Muscle of arm (tissue), 12 donors: ENCODE data around the gene F10. TPM values are rescaled to one million over a fixed set of nuclear protein-coding genes. Genes with fewer than 3 reads are reported as not detected.
"Not testable (repeated sequence)": the region's sequence is repeated elsewhere in the genome, so short reads cannot be mapped to it uniquely, and the experiment has no call there.

Experiments
- DNase-seq: peaks from one replicate; pipeline ENCODE4 v3.0.0-alpha.2; 2013
- polyA plus RNA-seq, 12 donors: library from polyadenylated mRNA; unstranded; fragments of 120-200 nt; gene quantifications; one replicate each; pipeline ENCODE4 v1.2.1, GENCODE V29; 2013; ENCODE audit not compliant: insufficient read length in 12 of 12

Gene F10
- polyA plus RNA-seq, 12 donors: 11.8 to 38.1 (median 17.9) TPM; not detected in 1

DNA sequence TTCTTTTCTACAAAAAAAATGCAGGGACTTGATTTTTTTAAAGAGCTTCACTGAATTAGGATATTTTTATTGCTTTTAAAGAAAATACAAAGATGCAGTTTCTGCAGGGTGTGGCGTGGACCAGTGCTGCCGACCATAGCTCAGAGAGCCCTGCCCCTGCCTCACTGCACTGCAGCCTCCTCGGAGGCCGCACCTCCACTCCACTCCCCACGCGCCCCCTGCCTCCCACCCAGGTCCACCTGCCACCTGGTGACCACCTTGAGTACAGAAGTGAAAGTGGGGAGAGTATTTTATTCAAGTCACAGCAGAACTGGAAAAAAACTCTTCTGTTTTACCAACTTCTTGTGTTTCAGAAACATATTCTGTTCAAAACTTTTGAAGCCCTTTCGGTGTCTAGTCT lies 24.9 kb upstream of the F10 start:
- DNase-seq: no peak

DNA sequence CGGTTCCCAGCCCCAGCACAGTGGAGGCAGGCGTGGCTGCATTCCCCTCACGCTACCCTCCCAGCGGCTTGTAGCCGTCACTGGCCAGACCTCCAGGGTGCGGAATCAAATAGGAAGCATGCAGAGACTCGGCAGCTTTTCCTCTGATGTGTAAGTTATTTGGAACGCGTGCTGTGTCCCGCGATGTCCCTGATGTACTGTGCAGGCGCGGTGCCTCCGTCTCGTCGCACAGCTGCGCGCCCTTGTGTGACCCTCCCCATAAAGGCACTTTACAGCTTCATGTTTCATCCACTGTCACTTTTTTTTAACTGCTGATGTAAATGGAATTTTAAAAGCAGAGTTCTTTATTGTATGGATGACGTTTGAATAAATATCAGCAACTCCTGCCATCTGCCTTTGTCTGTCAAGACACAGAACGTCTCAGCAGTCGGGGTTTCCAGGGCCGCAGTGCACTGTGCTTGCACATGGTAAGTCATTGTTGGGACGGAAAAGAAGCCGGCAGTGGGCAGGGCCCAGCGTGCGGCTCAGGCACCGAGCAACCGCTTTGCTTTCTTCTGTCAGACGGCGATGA lies 24.4 kb upstream of the F10 start:
- peak; percentile 75 for DNase-seq

DNA sequence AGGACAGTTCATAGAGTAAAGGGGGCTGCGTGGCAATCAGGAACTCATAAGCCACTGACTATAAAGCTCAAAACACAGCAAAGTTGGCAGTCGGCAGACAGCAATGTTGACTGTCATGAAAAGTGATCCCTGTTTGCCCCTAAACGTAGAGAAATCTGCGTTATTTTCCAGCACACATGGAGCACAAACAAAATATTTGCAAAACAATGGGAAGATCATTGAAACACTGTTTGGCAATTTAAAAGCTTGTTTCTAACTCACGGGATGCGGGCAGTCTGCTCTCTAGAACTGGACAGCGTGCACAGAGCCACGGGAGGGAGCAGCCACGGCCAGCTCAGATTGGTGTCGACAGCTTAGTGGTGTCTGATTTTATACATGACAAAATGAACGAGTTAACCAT lies 23.5 kb upstream of the F10 start:
- DNase-seq: no peak

DNA sequence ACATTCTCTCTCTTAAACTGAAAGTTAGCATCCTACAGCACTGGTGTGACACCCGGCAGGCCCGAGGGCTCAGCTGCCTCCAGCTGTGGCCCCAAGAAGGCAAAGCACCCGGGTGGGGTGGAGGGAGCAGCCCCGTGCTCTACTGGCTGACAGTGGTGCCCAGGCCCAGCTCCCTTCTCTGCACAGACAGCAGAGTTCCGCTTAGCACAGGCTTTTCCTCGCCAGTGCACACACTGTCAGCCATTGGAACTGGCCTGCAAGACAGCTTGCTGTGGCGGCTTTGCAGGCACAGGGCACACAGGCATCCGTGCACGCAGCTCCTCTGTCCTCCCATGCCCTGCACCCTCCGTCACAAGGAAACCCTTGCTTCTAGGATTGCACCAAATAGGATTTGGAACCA lies 20.3 kb upstream of the F10 start:
- not testable (repeated sequence) for DNase-seq

DNA sequence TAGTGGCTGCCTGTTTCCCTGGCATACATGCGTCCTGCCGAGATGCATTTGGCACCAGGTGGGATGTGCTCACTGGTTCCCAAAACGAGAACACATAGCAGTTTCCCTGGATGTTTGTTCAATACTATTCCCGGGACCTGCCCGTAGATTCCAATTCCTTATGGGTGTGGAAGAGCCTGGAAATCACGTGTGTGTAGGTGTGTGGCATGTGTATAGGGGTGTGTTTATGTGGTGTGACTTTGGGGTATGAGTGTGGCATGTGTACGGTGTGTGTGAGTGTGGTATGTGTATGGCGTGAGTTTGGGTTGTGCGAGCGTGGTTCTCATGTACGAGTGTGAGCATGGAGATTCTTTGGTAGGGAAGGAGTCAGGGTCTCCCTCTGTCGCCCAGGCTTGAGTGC lies 19.9 kb upstream of the F10 start:
- no peak for DNase-seq

DNA sequence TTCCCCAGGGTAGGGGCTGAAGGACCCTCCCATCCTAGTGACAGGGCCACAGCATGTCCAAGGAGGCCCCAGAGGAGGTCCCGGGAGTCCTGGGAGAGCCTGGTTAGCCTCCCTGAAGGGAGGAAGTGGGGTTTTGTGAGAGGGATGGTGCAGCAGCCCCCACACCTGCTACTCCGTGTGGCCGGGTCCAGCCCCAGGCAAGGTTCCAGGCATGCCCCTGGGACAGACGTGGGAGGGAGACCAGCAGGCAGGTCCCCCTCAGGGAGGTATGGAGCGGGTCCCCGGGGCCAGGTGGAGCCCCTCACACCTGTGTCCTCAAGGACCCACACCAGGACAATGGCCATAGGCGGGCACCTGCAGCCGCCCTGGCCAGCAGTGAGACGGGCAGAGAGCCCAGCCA lies 19.0 kb upstream of the F10 start:
- DNase-seq: no peak

DNA sequence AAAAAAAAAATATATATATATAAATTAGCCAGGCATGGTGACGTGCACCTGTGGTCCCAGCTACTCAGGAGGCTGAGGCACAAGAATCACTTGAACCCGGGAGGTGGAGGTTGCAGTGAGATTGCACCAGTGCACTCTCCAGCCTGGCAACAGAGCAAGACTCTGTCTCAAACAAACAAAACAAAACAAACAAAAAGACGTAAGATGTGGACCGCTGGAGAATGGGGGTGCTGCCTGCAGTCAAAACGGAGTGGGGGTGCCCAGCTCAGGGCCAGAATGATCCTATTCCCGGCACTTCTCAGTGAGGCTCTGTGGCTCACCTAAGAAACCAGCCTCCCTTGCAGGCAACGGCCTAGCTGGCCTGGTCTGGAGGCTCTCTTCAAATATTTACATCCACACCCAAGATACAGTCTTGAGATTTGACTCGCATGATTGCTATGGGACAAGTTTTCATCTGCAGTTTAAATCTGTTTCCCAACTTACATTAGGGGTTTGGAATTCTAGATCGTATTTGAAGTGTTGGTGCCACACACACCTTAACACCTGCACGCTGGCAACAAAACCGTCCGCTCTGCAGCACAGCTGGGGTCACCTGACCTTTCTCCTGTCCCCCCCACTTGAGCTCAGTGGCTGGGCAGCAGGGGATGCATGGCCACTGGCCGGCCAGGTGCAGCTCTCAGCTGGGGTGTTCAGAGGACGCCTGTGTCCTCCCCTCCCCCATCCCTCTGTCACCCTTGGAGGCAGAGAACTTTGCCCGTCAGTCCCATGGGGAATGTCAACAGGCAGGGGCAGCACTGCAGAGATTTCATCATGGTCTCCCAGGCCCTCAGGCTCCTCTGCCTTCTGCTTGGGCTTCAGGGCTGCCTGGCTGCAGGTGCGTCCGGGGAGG lies 17.3 kb upstream of the F10 start, which contains the start of gene F7:
F7 (plus strand) TSS at position 760 of the 889 bp plus-strand sequence; CDS start at position 811, 51 bp downstream.
- DNase-seq: no peak

DNA sequence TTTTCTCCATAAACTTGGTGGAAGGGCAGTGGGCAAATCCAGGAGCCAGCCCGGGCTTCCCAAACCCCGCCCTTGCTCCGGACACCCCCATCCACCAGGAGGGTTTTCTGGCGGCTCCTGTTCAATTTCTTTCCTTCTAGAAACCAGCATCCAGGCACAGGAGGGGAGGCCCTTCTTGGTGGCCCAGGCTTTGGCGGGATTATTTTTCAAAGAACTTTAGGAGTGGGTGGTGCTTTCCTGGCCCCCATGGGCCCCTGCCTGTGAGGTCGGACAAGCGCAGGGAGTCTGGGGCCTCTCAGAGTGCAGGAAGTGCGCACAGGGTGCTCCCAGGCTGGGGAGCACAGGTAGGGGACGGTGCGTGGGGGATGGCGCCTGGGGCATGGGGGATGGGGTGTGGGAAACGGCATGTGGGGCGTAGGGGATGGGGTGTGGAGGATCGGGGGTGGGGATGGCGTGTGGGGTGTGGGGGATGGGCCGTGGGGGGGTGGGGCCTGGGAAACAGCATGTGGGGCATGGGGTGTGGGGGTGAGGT lies 16.6 kb upstream of the F10 start:
- no peak for DNase-seq

DNA sequence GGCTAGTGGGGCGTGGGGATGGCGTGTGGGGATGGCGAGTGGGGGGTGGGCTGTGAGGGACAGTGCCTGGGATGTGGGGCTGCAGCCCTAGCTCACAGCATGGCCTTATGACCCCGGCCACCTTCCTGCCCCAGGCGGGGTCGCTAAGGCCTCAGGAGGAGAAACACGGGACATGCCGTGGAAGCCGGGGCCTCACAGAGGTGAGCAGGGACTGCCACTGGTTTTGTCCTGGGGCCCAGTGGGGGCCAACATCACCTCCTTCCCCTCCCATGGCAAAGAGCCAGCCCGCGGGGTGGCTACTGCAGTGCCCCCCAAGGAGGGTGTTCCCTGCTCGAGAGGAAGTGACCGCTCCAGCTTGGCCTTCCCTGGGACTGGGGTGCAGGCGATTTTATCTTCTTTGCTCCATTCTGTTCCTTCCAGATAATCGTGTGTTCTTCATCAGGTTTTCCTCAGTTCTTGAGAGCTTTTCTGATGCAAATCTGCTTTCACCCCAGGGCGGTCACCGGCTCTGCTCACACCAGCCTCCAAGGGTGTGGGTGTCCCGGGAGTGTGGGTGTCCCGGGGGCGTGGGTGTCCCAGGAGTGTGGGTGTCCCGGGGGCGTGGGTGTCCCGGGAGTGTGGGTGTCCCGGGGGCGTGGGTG lies 15.8 kb upstream of the F10 start:
- DNase-seq: no peak

DNA sequence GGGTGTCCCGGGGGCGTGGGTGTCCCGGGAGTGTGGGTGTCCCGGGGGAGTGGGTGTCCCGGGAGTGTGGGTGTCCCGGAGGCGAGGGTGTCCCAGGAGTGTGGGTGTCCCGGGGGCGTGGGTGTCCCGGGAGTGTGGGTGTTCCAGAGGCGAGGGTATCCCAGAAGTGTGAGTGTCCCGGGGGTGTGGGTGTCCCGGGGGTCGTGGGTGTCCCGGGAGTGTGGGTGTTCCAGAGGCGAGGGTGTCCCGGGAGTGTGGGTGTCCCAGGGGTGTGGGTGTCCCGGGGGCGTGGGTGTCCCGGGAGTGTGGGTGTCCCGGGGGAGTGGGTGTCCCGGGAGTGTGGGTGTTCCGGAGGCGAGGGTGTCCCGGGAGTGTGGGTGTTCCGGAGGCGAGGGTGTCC lies 14.1 kb upstream of the F10 start:
- not testable (repeated sequence) for DNase-seq

DNA sequence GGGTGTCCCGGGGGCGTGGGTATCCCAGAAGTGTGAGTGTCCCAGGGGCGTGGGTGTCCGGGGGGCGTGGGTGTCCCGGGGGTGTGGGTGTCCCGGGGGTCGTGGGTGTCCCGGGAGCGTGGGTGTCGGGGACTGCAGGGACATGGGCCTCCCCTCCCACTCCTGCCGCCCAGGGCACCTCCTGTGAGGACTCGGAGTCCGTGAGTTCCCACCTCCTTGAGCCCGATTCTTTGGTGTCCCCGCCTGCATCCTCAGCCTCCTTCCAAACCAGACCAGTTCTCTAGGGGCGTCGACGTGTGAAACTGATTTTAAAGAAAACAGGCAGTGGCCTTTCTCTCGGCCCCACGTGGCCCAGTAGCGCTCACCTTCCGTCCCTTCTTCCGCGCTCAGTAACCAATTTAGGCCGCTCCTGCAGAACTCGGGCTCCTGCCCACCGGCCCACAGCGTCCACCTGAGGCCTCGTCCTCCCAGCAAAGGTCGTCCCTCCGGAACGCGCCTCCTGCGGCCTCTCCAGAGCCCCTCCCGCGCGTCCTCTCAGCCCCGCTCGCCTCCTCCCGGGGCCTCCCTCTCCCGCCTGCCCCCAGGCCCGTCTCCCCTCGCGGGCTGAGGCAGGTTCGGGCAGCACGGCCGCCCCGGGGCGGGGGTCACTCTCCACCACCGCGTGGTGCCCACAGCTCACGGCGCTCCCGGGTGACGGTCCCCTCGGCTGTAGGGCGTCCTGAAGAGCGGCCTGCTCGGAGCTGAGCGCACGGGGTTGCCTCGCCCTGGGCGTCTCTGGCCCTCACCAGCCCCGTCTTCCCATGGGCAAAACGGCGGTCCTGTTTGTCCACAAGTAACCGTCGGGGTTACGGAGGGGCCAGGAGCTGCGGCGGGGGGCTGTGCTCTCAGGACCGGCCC lies 13.2 kb upstream of the F10 start:
- DNase-seq: no peak

DNA sequence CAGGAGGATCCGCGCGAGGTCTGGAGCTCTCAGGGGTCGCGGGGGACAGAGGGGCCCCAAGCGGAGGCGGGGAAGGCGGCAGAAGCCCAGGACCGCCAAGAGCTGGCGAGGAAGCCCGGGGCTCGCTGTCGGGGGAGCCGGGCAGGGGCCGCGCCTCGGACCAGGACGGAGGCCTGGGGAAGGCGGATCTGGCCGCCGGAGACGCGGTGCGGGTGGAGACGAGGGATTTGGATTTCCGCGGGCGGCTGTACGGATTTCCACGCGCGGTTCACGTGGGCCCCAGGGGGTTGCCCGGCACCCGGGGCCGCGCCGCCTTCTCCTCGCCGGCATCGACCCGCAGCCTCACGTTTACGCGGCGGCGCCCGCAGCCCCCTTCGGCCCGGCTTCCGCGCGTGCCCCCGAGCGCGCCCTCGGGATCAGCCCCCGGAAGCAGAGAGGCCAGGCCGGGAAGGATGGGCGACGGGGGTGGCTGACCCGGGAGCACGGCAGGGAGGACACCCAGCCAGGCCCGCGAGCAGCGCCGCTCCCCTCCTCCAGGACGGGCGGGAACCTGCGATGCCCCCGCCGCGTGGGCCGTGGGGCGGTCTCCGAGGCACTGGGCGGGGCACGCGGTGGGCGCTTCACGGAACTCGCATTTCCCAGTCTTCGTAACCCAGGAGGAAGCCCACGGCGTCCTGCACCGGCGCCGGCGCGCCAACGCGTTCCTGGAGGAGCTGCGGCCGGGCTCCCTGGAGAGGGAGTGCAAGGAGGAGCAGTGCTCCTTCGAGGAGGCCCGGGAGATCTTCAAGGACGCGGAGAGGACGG lies 12.3 kb upstream of the F10 start:
- no peak for DNase-seq

DNA sequence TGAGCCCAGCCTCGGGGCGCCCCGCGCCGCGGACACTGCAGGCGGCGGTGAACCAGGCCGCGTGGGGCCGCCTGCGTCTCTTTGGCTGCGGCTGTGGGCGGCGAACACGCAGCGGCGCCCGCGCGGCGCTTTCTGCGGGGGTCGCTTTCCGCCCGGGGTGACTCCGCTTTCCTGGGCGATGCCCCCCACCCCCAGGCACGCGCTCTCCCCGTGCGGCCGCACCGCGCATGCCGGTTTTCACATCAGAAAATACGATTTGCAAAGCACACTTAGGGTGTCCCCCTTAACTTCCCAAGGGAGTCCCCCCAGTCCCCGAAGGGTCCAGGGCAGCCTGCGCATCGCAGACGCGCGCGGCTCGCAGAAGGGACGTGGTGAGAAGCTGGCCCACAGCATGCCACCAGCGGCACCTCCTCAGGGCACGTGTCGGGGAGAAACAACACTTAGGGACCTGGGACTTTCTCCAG lies 11.7 kb upstream of the F10 start:
- DNase-seq: no peak

DNA sequence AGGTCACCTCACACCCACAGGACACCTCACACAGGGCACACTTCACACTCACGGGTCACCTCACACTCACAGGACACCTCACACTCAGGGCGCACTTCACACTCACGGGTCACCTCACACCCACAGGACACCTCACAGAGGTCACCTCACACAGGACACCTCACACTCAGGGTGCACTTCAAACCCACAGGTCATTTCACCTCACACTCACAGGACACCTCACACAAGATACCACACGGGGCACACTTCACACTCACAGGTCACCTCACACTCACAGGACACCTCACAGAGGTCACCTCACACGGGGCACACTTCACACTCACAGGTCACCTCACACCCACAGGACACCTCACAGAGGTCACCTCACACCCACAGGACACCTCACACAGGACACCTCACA lies 10.8 kb upstream of the F10 start:
- not testable (repeated sequence) for DNase-seq

DNA sequence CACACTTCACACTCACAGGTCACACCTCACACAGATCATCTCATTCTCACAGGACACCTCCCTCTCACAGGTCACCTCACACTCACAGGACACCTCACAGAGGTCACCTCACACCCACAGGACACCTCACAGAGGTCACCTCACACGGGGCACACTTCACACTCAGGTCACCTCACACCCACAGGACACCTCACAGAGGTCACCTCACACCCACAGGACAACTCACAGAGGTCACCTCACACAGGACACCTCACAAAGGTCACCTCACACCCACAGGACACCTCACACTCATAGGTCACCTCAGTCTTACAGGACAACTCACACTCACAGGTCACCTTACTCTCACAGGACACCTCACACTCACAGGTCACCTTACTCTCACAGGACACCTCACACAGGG lies 10.1 kb upstream of the F10 start:
- not testable (repeated sequence) for DNase-seq

DNA sequence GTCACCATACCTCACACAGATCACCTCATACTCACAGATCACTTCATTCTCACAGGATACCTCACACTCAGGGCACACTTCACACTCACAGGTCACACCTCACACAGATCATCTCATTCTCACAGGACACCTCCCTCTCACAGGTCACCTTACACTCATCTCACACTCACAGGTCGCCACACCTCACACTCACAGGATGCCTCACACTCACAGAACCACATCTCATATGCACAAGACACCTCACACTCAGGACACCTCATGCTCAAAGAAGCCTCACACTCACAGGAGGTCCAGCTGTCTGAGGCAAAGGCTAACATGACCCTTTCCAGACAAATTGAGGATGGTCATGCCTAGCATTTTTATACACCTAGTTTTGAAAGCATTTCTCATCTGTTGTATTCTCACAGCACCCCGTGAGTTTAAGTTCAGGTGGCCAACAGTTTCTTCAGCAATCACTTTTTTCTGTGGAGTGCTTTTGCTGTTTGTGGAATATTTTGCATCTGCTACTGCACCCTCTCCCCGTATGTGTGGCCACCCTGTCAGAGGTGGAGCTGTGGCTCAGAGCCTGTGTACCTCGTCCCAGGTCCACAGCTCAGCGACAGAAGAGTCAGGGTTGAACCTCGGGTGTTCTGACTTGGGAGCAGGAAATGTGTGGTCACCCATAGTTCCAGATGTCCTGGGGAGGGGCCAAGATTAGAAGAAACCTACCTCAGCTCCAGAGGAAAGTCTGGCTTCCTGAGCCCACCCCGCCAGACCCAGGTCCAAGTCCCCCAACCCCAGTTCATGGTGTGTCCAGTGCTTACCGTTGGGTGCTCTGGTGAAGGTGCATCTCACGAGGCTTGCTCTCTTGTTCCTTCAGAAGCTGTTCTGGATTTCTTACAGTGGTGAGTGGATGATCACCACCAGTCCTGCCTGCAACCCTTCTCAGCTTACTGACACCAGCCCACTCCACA lies 9.4 kb upstream of the F10 start:
- no peak for DNase-seq

DNA sequence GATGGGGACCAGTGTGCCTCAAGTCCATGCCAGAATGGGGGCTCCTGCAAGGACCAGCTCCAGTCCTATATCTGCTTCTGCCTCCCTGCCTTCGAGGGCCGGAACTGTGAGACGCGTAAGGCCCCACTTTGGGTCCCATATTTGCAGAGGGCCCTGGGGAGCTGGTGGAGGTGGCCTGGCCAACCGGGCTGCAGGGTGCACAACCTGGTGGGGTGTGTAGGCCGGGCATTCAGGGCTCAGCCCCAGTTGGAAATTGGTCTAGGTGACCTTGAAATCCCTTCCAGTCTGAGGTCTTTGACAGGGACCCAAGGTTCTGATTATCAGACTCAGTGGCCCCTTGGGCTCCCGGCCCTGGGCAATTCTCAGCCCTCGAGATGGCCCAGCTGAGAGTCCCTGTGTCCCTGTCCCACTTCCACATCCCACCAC lies 8.7 kb upstream of the F10 start:
- DNase-seq: no peak

DNA sequence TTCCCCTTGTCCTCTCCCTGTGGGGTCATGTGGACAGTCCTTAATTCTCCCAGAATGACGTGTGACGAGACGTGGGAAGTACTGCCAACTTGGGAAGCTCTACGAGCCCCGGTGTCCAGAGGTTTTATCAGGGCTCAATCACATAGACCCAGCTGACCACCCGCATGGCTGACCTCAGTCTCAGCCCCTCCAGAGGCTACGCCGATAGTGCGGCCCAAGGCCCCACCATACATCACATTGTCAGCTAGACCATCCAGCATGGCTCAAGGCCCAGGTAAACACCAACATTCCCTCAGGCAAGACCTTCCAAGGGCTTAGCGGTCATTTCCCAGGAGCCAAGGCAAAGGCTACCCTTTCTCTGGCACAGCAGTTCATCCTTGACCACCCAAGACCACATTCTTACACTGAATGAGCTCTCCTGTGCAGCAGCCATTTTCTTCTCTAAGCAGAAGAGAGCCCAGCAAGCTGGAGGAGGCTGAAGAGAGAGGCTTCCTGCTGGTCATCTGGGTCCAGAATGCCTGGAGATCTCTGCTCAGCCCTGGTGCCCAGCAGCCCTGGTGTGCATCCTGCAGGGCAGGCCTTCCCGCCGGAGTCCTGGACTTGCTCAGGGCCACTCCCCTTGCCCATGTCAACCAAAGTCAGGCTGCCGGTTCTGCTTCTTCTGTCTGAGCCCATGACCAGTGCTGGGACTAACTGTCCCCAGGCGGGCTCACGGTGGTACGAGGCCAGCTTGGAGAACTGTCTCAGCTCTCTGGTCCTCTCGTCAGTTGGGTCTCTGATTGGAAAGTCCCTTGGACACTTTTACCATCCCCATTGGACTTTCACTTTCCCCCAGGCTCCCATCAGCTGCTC lies 7.9 kb upstream of the F10 start:
- no peak for DNase-seq
